Measurements from ENCODE around the gene MPPED1. TPM values are rescaled to one million over a fixed set of nuclear protein-coding genes. Genes with fewer than 3 reads are reported as not detected.

Gene MPPED1
- total RNA-seq, 2 donors from 2014 or later: not detected

DNA sequence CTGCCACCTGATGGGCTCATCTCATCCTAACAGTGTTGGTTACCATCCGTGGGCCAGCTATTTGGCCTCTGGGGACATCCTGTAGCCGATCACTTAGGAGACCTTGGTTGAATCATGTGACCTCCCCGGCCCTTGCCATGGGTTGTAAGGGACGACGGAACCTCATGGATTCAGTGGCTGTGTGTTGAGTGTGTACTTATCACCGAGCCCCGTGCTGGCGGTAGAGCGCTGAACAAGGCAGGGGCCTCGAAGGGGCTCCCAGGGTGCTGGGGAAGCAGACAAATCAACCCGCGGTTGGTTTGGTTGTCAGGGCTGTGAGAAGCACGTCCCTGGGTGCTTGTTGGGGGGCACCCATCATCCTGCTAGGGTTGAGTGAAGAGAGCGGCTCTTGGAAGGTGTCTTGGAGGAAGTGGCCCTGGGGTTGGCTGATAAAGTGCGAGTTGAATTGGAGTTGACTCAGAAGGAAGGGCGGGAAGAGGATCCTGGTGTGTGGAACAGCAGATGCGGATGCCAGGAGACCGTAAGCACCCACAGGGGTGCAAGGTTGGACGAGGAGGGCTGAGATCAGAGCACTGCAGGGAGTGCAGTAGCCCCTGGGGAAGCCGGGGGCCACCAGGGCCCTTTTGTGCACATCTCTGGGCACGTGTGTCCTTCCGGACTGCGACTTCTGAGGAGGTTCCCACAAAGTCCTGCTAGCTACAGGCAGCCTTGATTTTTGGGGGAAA lies 53.6 kb downstream of the MPPED1 start:
- Mint-ChIP-seq H3K4me1 (no peaks in the 10 kb centered on the region), H3K27me3 (peaks cover 54% of the 10 kb centered on the region), H3K36me3 (ENCODE audit: low read depth) (no peaks in the 10 kb centered on the region), H3K27ac (no peak overlapping the region), H3K4me3 (no peak overlapping the region)
- ATAC-seq: no peak
- H3K9me3 ChIP-seq (ENCODE audit: control insufficient read depth, low read length, poor library complexity, severe bottlenecking): no peaks in the 10 kb centered on the region
- no peak for DNase-seq

DNA sequence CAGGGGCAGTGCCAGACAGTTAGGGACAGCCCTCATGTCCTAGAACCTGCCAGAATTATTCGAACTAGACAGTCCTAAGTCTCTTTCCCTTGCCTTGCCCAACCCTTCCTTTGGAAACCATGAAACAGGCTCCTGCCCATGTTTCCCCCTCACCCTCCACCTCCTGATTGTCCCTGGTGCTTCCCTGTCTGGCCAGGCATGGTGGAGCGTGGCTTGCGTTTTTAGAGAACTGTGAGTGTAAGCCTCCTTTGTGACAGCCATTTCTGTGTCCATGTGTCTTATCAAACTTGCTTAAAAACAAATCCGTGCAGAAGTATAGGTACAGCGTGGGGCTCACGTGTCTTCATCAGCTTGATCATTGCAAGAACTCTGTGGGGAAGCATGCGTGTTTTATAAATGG lies 54.9 kb downstream of the MPPED1 start:
- no peaks in the 10 kb centered on the region for H3K4me1 Mint-ChIP-seq
- H3K9me3 ChIP-seq (ENCODE audit: control insufficient read depth, low read length, poor library complexity, severe bottlenecking): no peaks in the 10 kb centered on the region
- ATAC-seq (no peak), DNase-seq (no peak)
- H3K27me3 Mint-ChIP-seq: peaks cover 62% of the 10 kb centered on the region
- no peaks in the 10 kb centered on the region for H3K36me3 Mint-ChIP-seq (ENCODE audit: low read depth)
- no peak overlapping the region for H3K4me3 Mint-ChIP-seq
- H3K27ac Mint-ChIP-seq: no peak overlapping the region

DNA sequence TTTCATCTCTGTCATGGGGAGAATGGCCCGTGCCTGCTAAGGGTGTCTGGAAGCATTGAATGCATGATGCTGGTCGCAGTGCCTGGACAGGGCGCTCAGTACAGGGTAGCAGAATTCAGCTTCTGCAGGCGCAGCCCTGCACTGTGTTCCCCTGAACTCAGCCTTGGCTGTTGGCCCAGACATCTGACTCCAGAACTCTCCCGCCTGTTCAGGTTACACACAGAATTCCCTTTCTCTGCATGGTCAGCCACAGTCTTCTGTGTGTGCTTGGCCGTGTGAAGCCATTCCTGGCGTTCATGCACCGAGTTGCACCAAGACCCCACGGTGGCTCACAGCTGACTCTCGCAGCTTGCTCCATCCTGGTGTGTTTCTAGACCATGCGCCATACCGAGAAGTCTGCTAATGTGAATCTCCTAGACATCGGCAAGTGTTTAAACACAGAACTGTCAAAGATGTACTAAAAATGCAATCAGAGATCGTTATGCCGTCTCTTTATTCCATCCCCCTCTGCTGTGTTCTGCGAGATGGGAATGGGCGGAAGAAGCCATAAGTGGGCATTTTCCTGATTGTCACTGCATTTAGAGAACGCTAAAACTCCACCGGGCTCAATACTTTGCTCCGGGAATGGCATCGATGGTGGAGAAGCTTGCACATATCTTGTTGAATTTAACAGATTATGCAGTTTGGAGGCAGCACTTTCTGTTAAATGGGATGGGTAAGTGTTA lies 55.6 kb downstream of the MPPED1 start:
- H3K9me3 ChIP-seq (ENCODE audit: control insufficient read depth, low read length, poor library complexity, severe bottlenecking): no peaks in the 10 kb centered on the region
- Mint-ChIP-seq H3K27ac (no peak overlapping the region), H3K4me3 (no peak overlapping the region), H3K4me1 (no peaks in the 10 kb centered on the region), H3K27me3 (peaks cover 62% of the 10 kb centered on the region), H3K36me3 (ENCODE audit: low read depth) (no peaks in the 10 kb centered on the region)
- no peak for DNase-seq
- ATAC-seq: no peak

DNA sequence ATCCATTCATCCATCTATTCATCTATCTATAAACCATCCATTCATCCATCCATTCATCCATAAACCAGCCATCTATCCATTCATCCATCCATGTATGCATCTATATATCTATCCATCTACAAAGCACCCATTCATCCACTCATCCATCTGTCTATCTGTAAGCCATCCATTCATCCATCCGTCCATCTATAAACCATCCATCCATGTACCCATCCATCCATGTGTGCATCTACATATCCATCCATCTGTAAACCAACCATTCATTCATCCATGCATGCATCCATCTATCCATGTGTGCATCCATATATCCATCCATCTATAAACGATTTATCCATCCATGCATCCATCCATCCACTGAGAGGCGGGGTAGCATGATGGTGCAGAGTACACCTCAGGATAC lies 58.4 kb downstream of the MPPED1 start:
- H3K4me3 Mint-ChIP-seq: no peak overlapping the region
- peaks cover 66% of the 10 kb centered on the region for H3K27me3 Mint-ChIP-seq
- H3K36me3 Mint-ChIP-seq (ENCODE audit: low read depth): no peaks in the 10 kb centered on the region
- no peak for DNase-seq
- no peaks in the 10 kb centered on the region for H3K4me1 Mint-ChIP-seq
- no peak overlapping the region for H3K27ac Mint-ChIP-seq
- no peak for ATAC-seq
- no peaks in the 10 kb centered on the region for H3K9me3 ChIP-seq (ENCODE audit: control insufficient read depth, low read length, poor library complexity, severe bottlenecking)

DNA sequence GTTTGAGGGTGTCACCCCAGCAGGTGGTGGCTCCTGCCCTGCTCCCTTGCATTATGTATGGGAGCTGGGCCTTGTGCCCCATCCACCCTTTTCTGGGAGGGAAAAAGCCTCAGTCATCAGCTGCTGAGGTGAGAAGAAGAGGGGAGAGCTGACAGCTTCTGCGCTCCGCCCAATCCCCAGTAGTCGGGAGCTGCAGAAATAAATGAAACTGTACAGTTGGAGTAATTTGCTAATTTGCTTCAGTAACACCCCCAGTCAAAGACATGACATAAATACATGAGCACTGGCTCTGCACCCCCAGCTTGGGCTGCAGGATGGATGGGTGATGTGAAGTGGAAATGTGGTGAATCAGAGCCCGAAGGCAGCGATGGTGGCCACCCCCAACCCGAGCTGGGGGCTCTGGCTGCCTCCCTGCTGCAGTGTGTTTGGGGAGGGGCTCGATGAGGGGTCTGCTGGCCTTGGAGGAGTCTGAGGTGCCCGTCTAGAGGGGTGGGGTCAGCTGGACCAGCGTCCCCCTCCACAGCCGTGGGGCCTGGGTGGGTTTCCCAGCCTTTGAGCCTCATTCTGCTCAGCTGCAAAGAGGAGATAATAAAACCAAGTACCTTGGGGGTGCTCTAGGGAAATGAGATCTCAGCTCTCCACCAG lies 59.2 kb downstream of the MPPED1 start:
- ATAC-seq: no peak
- Mint-ChIP-seq H3K4me3 (no peak overlapping the region), H3K27ac (no peak overlapping the region), H3K4me1 (no peaks in the 10 kb centered on the region), H3K27me3 (peaks cover 60% of the 10 kb centered on the region), H3K36me3 (ENCODE audit: low read depth) (no peaks in the 10 kb centered on the region)
- H3K9me3 ChIP-seq (ENCODE audit: control insufficient read depth, low read length, poor library complexity, severe bottlenecking): no peaks in the 10 kb centered on the region
- no peak for DNase-seq

DNA sequence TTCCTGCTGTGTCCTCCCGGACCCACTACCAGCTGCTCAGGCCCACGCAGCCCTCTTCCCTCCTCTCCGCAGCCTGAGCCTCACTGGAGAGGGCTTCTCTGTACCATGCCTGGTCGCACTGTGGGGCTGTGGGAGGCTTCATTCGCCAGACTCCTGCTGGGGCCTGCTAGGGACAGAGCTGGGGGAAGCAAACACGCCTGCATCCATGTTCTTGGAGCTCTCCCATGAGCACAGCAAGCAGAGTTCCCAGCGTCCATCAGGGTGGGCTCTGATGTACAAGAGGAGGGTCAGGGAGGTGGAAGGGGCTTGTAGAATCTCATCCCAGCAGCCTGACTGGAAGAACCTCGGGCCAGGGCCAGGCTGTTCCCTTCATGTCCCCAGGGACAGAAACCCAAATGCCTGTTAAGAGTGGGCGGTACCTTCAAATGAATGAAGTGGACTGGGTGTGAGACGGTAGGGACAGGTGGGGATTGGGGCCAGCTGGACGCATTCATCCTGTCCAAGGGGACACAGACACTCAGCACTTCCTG lies 59.9 kb downstream of the MPPED1 start:
- Mint-ChIP-seq H3K4me1 (no peaks in the 10 kb centered on the region), H3K4me3 (no peak overlapping the region), H3K27me3 (peaks cover 57% of the 10 kb centered on the region), H3K36me3 (ENCODE audit: low read depth) (no peaks in the 10 kb centered on the region), H3K27ac (no peak overlapping the region)
- DNase-seq (no peak), ATAC-seq (no peak)
- H3K9me3 ChIP-seq (ENCODE audit: control insufficient read depth, low read length, poor library complexity, severe bottlenecking): no peaks in the 10 kb centered on the region

DNA sequence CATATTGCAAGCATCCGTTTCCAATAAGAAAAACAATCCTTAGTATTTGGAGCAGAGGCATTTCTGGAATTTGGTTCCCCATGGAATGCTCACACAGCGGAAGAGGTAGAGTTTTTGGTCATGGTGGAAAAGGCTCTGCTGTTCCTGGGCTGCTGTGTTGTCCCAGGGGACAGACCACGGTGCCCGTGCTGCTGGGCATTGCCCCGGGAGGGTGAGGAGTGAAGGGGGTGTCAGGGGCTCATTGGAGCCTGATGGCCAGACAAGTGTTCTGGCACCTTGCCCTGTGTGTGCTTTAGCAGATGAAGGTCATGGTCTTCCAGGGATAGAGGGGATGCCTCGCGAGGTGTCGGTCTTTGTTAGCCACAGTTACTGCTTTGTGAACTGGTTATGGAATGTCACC lies 61.2 kb downstream of the MPPED1 start:
- no peaks in the 10 kb centered on the region for H3K9me3 ChIP-seq (ENCODE audit: control insufficient read depth, low read length, poor library complexity, severe bottlenecking)
- Mint-ChIP-seq H3K4me1 (no peaks in the 10 kb centered on the region), H3K36me3 (ENCODE audit: low read depth) (no peaks in the 10 kb centered on the region), H3K27ac (no peak overlapping the region), H3K27me3 (peaks cover 44% of the 10 kb centered on the region), H3K4me3 (no peak overlapping the region)
- ATAC-seq (no peak), DNase-seq (no peak)

DNA sequence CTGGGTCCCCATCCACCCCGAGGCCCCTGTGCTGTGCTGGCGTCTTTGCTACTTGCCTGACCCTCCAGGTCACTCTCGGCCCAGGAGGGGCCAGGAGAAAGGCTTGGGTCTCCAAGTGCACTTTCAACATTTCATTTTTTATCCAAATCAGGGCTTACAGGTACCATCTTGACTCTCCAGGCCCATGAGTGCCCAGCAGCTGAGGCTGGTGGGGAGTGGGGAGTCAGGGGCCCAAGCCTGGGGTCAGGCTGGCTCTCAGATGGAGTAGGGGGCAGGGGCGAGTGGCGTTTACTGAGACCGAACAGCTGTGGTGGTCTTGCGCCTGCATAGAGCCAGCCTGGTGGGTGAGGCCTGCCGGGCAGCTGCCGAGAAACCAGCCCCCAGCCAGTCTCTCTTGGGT lies 61.6 kb downstream of the MPPED1 start:
- Mint-ChIP-seq H3K4me3 (no peak overlapping the region), H3K4me1 (no peaks in the 10 kb centered on the region), H3K36me3 (ENCODE audit: low read depth) (no peaks in the 10 kb centered on the region), H3K27me3 (peaks cover 40% of the 10 kb centered on the region), H3K27ac (no peak overlapping the region)
- no peaks in the 10 kb centered on the region for H3K9me3 ChIP-seq (ENCODE audit: control insufficient read depth, low read length, poor library complexity, severe bottlenecking)
- ATAC-seq (no peak), DNase-seq (no peak)

DNA sequence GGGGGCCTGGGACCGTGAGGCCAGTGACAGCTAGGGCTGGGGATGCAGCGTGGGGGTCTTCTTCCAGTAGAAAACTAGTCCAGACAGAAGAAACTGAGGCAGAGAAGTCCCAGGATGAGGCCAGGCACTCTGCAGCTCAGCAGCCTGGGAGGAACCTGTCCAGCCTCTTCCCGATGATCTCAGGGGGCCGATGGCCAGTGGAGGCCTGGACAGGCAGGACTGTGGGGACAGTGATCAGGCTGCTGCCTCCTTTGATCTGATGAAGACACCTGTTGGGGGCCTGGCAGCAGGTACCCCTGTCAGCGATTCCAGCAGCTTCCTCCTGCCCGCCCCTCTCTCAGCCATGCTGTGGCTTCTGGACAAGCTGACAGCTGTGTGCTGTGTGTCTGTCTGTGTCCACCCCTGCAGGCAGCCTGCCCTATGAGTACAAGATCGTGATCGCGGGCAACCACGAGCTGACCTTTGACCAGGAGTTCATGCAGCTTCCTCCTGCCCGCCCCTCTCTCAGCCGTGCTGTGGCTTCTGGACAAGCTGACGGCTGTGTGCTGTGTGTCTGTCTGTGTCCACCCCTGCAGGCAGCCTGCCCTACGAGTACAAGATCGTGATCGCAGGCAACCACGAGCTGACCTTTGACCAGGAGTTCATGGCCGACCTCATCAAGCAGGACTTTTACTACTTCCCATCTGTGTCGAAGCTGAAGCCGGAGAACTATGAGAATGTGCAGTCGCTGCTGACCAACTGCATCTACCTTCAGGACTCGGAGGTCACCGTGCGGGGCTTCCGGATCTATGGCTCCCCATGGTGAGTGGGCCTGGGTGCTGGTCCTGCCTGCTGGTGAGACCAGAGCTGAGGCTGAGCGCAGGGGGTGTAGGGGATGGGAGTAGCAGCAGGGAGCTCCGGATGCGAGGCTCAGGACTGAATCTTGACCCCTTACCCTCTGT lies 62.6 kb downstream of the MPPED1 start:
- no peaks in the 10 kb centered on the region for H3K9me3 ChIP-seq (ENCODE audit: control insufficient read depth, low read length, poor library complexity, severe bottlenecking)
- DNase-seq (no peak), ATAC-seq (no peak)
- no peaks in the 10 kb centered on the region for H3K4me1 Mint-ChIP-seq
- H3K4me3 Mint-ChIP-seq: no peak overlapping the region
- no peak overlapping the region for H3K27ac Mint-ChIP-seq
- no peaks in the 10 kb centered on the region for H3K36me3 Mint-ChIP-seq (ENCODE audit: low read depth)
- peaks cover 30% of the 10 kb centered on the region for H3K27me3 Mint-ChIP-seq

DNA sequence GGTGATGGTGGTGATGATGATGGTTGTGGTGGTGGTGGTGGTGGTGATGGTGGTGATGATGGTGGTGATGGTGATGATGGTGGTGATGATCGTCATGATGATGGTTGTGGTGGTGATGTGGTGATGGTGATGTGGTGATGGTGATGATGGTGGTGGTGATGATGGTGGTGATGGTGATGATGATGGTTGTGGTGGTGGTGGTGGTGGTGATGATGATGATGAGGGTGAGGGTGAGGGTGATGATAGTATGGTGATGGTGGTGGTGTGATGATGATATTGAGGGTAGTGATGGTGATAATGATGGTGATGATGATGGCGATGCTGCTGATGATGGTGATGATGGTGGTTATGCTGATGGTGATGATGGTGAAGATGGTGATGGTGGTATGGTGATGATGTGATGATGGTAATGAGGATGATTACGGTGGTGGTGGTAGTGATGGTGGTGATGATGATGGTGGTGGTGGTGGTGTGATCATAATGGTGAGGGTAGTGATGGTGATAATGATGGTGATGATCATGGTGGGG lies 63.8 kb downstream of the MPPED1 start:
- no peak for DNase-seq
- ATAC-seq: no peak
- H3K9me3 ChIP-seq (ENCODE audit: control insufficient read depth, low read length, poor library complexity, severe bottlenecking): no peaks in the 10 kb centered on the region
- H3K27me3 Mint-ChIP-seq: peaks cover 18% of the 10 kb centered on the region
- no peaks in the 10 kb centered on the region for H3K4me1 Mint-ChIP-seq
- H3K27ac Mint-ChIP-seq: no peak overlapping the region
- H3K36me3 Mint-ChIP-seq (ENCODE audit: low read depth): no peaks in the 10 kb centered on the region
- H3K4me3 Mint-ChIP-seq: no peak overlapping the region

DNA sequence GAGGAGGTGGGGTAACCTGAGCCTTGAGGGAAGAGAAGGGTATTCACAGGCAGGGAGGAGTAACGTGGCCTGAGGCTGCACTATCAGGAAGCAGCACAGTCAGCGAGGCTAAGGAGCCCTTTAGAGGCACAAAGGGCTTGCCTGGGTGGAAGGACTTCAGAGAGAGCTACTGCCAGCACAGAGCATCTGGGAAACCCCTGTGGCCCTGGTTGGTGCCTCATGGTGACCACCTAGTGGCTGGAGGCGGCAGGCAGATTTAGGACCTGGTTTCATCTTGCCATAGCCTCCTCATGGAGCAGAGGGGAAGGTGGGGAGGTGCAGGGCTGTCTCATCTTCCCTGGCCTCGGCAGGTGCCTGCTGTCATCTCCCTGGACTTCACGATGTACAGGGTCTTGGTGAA lies 64.5 kb downstream of the MPPED1 start:
- ATAC-seq (no peak), DNase-seq (no peak)
- no peaks in the 10 kb centered on the region for H3K9me3 ChIP-seq (ENCODE audit: control insufficient read depth, low read length, poor library complexity, severe bottlenecking)
- Mint-ChIP-seq H3K27ac (no peak overlapping the region), H3K4me3 (no peak overlapping the region), H3K27me3 (peaks cover 12% of the 10 kb centered on the region), H3K4me1 (peaks cover 4% of the 10 kb centered on the region), H3K36me3 (ENCODE audit: low read depth) (no peaks in the 10 kb centered on the region)

DNA sequence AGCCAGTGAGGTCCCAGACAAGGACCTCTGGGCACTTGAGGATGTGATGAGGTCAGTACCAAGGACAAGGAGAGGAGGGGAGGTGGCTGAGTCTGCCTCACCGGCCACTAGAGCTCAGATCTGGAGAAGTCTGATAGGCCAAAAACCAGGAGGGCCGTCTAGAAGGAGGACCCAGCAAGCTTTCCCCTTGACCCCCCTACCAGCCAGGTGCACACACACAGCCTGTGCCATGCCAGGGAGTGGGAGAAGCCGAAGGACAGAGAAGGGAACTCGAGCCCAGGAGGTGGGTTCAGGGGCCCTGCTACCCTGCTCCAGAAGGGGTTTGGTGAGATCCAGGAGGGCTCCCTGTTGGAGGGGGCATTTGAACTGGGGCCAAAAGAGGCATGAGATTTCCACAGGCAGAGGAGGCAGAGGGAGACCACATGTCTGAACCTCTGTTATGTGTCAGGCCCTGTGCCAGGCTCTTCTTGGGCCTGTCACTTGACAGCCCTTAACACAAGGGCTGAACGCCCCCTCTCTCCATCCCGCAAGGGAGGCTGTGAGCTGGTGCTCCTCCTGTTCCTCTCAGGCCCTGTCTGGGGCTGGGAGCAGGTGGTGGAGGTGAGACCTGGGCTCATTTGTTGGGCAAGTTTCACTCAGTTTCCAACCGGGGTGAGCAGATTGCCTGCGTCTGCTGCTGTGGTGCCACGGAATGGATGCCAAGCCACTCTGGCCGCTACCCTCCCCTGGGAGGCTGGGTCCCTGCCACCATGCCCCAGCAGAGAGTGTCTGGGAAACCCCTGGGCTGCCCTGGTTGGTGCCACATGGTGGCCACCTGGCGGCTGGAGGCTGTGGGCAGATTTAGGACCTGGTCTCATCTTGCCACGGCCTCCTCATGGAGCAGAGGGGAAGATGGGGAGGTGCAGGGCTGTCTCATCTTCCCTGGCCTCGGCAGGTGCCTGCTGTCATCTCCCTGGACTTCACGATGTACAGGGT lies 65.2 kb downstream of the MPPED1 start:
- H3K27me3 Mint-ChIP-seq: peaks cover 12% of the 10 kb centered on the region
- no peak for ATAC-seq
- H3K4me1 Mint-ChIP-seq: peaks cover 9% of the 10 kb centered on the region
- no peak overlapping the region for H3K27ac Mint-ChIP-seq
- H3K4me3 Mint-ChIP-seq: no peak overlapping the region
- DNase-seq: no peak
- H3K9me3 ChIP-seq (ENCODE audit: control insufficient read depth, low read length, poor library complexity, severe bottlenecking): no peaks in the 10 kb centered on the region
- H3K36me3 Mint-ChIP-seq (ENCODE audit: low read depth): no peaks in the 10 kb centered on the region
